C4-2B (cell line): Measurements from ENCODE around the gene CYBRD1.

ENCODE experiments used
- ZFX ChIP-seq: fragments of 450-650 bp; IDR thresholded peaks from 2 replicates; pipeline ENCODE4 v1.6.1; 2017
- TF ChIP-seq, protein P1 (sequence below): fragments of 450-650 bp; conservative IDR thresholded peaks from 2 replicates; pipeline ENCODE4 v1.5.1; 2017; ENCODE audit warnings: mild to moderate bottlenecking

DNA sequence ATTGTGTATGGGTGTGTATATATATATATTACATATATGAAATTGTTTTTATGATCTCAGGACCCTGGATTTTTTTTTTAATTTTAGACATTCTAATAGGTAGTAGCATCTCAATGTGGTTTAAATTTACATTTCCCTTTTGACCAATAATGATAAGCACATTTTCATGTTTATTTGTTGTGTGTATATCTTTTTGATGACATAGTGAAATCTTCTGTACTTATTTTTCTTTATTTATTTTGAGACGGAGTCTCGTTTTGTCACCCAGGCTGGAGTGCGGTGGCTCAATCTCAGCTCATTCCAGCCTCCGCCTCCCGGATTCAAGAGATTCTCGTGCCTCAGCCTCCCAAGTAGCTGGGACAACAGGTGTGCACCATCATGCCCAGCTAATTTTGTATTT, 35.1 kb upstream of the CYBRD1 start:
- TF ChIP-seq, protein P1, sequence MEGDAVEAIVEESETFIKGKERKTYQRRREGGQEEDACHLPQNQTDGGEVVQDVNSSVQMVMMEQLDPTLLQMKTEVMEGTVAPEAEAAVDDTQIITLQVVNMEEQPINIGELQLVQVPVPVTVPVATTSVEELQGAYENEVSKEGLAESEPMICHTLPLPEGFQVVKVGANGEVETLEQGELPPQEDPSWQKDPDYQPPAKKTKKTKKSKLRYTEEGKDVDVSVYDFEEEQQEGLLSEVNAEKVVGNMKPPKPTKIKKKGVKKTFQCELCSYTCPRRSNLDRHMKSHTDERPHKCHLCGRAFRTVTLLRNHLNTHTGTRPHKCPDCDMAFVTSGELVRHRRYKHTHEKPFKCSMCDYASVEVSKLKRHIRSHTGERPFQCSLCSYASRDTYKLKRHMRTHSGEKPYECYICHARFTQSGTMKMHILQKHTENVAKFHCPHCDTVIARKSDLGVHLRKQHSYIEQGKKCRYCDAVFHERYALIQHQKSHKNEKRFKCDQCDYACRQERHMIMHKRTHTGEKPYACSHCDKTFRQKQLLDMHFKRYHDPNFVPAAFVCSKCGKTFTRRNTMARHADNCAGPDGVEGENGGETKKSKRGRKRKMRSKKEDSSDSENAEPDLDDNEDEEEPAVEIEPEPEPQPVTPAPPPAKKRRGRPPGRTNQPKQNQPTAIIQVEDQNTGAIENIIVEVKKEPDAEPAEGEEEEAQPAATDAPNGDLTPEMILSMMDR, result no peak
- no peak for TF ChIP-seq ZFX
